NCI-H2227 treated with DMSO at 0.1 percent for 48 hours (cell line): ENCODE data around the gene GRK3.
"Not testable (repeated sequence)": the region's sequence is repeated elsewhere in the genome, so short reads cannot be mapped to it uniquely, and the experiment has no call there.

Experiments used
- DNase-seq: peaks from one replicate; lab custom pipeline; 2025; lab: John Stamatoyannopoulos, UW

Gene GRK3

GRCh38 chr22:25551396-25551795 lies 13.1 kb upstream of the GRK3 start:
- no peak for DNase-seq

GRCh38 chr22:25552405-25552804 lies 12.1 kb upstream of the GRK3 start:
- DNase-seq: not testable (repeated sequence)

- no peak for DNase-seq
These were observed 11.3 kb upstream of the GRK3 start for GRCh38 chr22:25553131-25553530.

GRCh38 chr22:25554238-25554671 lies 10.2 kb upstream of the GRK3 start:
- no peak for DNase-seq

- DNase-seq: no peak
These were observed 9.8 kb upstream of the GRK3 start for GRCh38 chr22:25554689-25555088.

GRCh38 chr22:25555586-25555985 lies 8.9 kb upstream of the GRK3 start:
- no peak for DNase-seq

- no peak for DNase-seq
These were observed 7.3 kb upstream of the GRK3 start for GRCh38 chr22:25557218-25557617.

- DNase-seq: no peak
These were observed 6.1 kb upstream of the GRK3 start for GRCh38 chr22:25558341-25558740.

- DNase-seq: not testable (repeated sequence)
These were observed 4.6 kb upstream of the GRK3 start for GRCh38 chr22:25559910-25560309.

- not testable (repeated sequence) for DNase-seq
These were observed 3.3 kb upstream of the GRK3 start for GRCh38 chr22:25561182-25561581.

GRCh38 chr22:25561927-25562326 lies 2.5 kb upstream of the GRK3 start:
- not testable (repeated sequence) for DNase-seq

GRCh38 chr22:25562966-25563760 lies 1.3 kb upstream of the GRK3 start:
- not testable (repeated sequence) for DNase-seq

- DNase-seq: no peak
These were observed 635 bp upstream of the GRK3 start for GRCh38 chr22:25563761-25564319.

GRCh38 chr22:25564979-25565677 lies 653 bp downstream of the GRK3 start:
- no peak for DNase-seq

GRCh38 chr22:25566186-25566897 lies 1.9 kb downstream of the GRK3 start:
- DNase-seq: no peak

GRCh38 chr22:25566898-25567235 lies 2.4 kb downstream of the GRK3 start:
- no peak for DNase-seq

- DNase-seq: no peak
These were observed 2.8 kb downstream of the GRK3 start for GRCh38 chr22:25567251-25567675.

GRCh38 chr22:25568066-25568465 lies 3.6 kb downstream of the GRK3 start:
- not testable (repeated sequence) for DNase-seq

- DNase-seq: no peak
These were observed 4.9 kb downstream of the GRK3 start for GRCh38 chr22:25569361-25569760.

GRCh38 chr22:25569983-25570382 lies 5.5 kb downstream of the GRK3 start:
- DNase-seq: no peak

- no peak for DNase-seq
These were observed 6.0 kb downstream of the GRK3 start for GRCh38 chr22:25570486-25570885.

GRCh38 chr22:25571969-25572707 lies 7.7 kb downstream of the GRK3 start:
- DNase-seq: not testable (repeated sequence)
